Cardiac muscle cell (in vitro differentiated cells and primary cell): Measurements from ENCODE around the gene OXTR. TPM values are rescaled to one million over a fixed set of nuclear protein-coding genes. Genes with fewer than 3 reads are reported as not detected.
A peak's percentile ranks its signal among the peaks of the same experiment; 100 is the strongest.

Experiments used
- DNase-seq, 2 donors: peaks; one replicate each; pipeline versions ENCODE4 v3.0.0 to v3.0.0-alpha.2; 2010 to 2017; ENCODE audit warnings: low read depth in 1 of 2, low spot score in 1 of 2
- H3K27ac ChIP-seq: fragments of 200-600 bp; sonication (generic); 2 replicates; pipeline ENCODE4 v1.5.1; 2016
- H3K27me3 ChIP-seq: fragments of 200-600 bp; sonication (generic); 2 replicates; pipeline ENCODE4 v1.6.0; 2016; ENCODE audit warnings: control low read depth
- H3K36me3 ChIP-seq: fragments of 200-600 bp; sonication (generic); 2 replicates; pipeline ENCODE4 v1.5.1; 2016; ENCODE audit warnings: control low read depth
- H3K4me1 ChIP-seq: fragments of 200-600 bp; sonication (generic); 2 replicates; pipeline ENCODE4 v1.8.1; 2017; ENCODE audit warnings: low read depth, mild to moderate bottlenecking, mixed run types
- H3K4me3 ChIP-seq: fragments of 200-600 bp; sonication (generic); 2 replicates; pipeline ENCODE4 v1.5.1; 2016; ENCODE audit warnings: mild to moderate bottlenecking
- H3K9me3 ChIP-seq: fragments of 200-600 bp; sonication (generic); 2 replicates; pipeline ENCODE4 v1.5.1; 2017; ENCODE audit warnings: low read depth, mild to moderate bottlenecking, control low read depth
- CTCF ChIP-seq: IDR thresholded peaks from 2 replicates; pipeline ENCODE4 v1.5.1; 2012; ENCODE audit warnings: low read depth, mild to moderate bottlenecking, low read length
- polyA plus RNA-seq: library from polyadenylated mRNA; unstranded; fragments of >200 nt; fragmentation: Nextera tagmentation; extraction: Ambion mirVana; gene quantifications from 2 replicates; pipeline ENCODE4 v1.2.1, GENCODE V29; 2016
- total RNA-seq: library from RNA; depleted of rRNA; stranded (reverse); fragments of >200 nt; gene quantifications from 2 replicates; pipeline ENCODE4 v1.2.3, GENCODE V29; 2016

OXTR gene
- total and polyA plus RNA-seq, 2 experiments from 2014 or later = 0.64 to 1.9 TPM

GRCh38 chr3:8741581-8742261 lies 27.7 kb downstream of the OXTR start:
- peak overlapping the region; percentile 63 for H3K27ac ChIP-seq
- TF ChIP-seq CTCF = no peak
- DNase-seq = peak; percentile 81 to 92
- H3K4me1 ChIP-seq = peaks cover 14% of the 10 kb centered on the region
- H3K36me3 ChIP-seq = no peaks in the 10 kb centered on the region
- H3K4me3 ChIP-seq = no peak overlapping the region
- H3K27me3 ChIP-seq = no peaks in the 10 kb centered on the region
- no peaks in the 10 kb centered on the region for H3K9me3 ChIP-seq

- Histone ChIP-seq H3K27ac (no peak overlapping the region), H3K4me3 (no peak overlapping the region), H3K36me3 (no peaks in the 10 kb centered on the region), H3K27me3 (no peaks in the 10 kb centered on the region), H3K4me1 (peaks cover 14% of the 10 kb centered on the region), H3K9me3 (no peaks in the 10 kb centered on the region)
- DNase-seq = peak in 1 of 2 donors; percentile 40
- TF ChIP-seq CTCF = no peak
Measured at GRCh38 chr3:8739757-8740504, 29.5 kb downstream of the OXTR start.

GRCh38 chr3:8738639-8739038 lies 30.8 kb downstream of the OXTR start:
- Histone ChIP-seq H3K27ac (no peak overlapping the region), H3K27me3 (no peaks in the 10 kb centered on the region), H3K4me1 (peaks cover 14% of the 10 kb centered on the region), H3K4me3 (no peak overlapping the region), H3K36me3 (no peaks in the 10 kb centered on the region), H3K9me3 (no peaks in the 10 kb centered on the region)
- no peak for TF ChIP-seq CTCF
- no peak for DNase-seq

GRCh38 chr3:8737823-8738222 lies 31.6 kb downstream of the OXTR start:
- no peak for TF ChIP-seq CTCF
- Histone ChIP-seq H3K27me3 (no peaks in the 10 kb centered on the region), H3K36me3 (no peaks in the 10 kb centered on the region), H3K4me3 (no peak overlapping the region), H3K4me1 (peaks cover 14% of the 10 kb centered on the region), H3K9me3 (no peaks in the 10 kb centered on the region), H3K27ac (no peak overlapping the region)
- no peak for DNase-seq

- Histone ChIP-seq H3K27me3 (no peaks in the 10 kb centered on the region), H3K9me3 (no peaks in the 10 kb centered on the region), H3K36me3 (no peaks in the 10 kb centered on the region), H3K4me3 (no peak overlapping the region), H3K4me1 (peaks cover 14% of the 10 kb centered on the region), H3K27ac (no peak overlapping the region)
- TF ChIP-seq CTCF = no peak
- no peak for DNase-seq
Measured at GRCh38 chr3:8737301-8737700, 32.1 kb downstream of the OXTR start.
